Stomach smooth muscle (tissue), 2 donors: ENCODE measurements around the gene RANBP2.
"Not testable (repeated sequence)": the region's sequence is repeated elsewhere in the genome, so short reads cannot be mapped to it uniquely, and the experiment has no call there.

Experiments
- H3K27ac ChIP-seq: one replicate; pipeline ENCODE4 v1.7.0; 2013; ENCODE audit warnings: mild to moderate bottlenecking, low read length, inconsistent platforms
- H3K27me3 ChIP-seq, 2 donors: one replicate each; pipeline ENCODE4 v1.7.0; 2013; ENCODE audit warnings: low read length in 2 of 2; ENCODE audit not compliant: insufficient read depth in 2 of 2, control insufficient read depth in 1 of 2
- H3K36me3 ChIP-seq, 2 donors: one replicate each; pipeline ENCODE4 v1.7.0; 2013; ENCODE audit warnings: low read length in 2 of 2; ENCODE audit not compliant: control insufficient read depth in 2 of 2, insufficient read depth in 2 of 2
- H3K4me1 ChIP-seq: one replicate; pipeline ENCODE4 v1.7.0; 2013; ENCODE audit warnings: low read length; ENCODE audit not compliant: control insufficient read depth, insufficient read depth
- H3K4me3 ChIP-seq, 2 donors: one replicate each; pipeline ENCODE4 v1.7.0; 2013; ENCODE audit warnings: low read length in 2 of 2
- H3K9ac ChIP-seq, 2 donors: one replicate each; pipeline ENCODE4 v1.7.0; 2013; ENCODE audit warnings: low read length in 2 of 2, mild to moderate bottlenecking in 1 of 2
- H3K9me3 ChIP-seq, 2 donors: one replicate each; pipeline ENCODE4 v1.7.0; 2013; ENCODE audit warnings: low read length in 2 of 2; ENCODE audit not compliant: control insufficient read depth in 2 of 2
- donor health status: healthy.
- donor health status: Pancreatic carcinoma.

The RANBP2 gene

DNA sequence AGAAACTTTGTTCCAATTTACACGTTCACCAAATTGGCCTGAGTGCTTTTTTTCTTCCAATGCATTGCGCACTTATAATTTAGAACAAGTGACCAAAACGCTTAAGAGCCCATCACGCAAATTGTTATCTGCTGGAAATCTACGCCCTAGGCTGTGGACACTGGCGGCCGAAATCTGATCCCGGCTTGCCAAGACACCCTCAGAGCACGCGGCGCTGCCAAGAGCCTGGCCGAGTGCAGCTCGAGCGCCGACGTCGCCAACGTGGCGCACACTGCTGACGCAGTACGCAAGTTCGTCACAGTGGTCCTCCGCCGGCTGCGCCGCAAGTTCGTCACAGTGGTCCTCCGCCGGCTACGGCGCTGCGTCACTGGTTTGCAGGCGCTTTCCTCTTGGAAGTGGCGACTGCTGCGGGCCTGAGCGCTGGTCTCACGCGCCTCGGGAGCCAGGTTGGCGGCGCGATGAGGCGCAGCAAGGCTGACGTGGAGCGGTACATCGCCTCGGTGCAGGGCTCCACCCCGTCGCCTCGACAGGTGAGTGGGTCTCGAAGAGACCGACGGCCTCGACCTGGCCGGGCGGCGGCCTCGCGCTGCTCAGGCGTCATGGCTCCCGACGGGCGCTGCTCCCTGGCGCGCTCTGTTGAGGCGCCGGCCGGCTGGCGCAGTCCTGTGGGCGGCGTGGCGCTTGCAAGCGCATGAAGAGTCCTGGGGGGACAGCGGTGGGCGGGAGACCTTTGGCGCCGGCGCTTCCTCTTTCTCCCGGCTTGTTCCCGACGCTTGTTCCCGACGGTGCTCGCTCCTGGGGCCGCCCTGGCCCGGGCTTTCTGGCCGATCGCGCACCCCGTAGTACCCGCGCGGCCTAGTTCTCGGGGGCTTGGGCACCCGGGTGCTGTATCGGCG lies at the start of gene RANBP2:
Gene RANBP2, plus strand, starts transcription at position 334 of the 896 bp plus-strand sequence. Its CDS starts 125 bp downstream, at position 459.
- Histone ChIP-seq H3K27ac (peak within 1 kb of the TSS; percentile 93), H3K4me1 (no peaks in the 10 kb centered on the region), H3K4me3 (peak within 1 kb of the TSS; percentile 94), H3K36me3 (no peaks in the 10 kb centered on the region), H3K9ac (peak within 1 kb of the TSS; percentile 90), H3K27me3 (no peaks in the 10 kb centered on the region), H3K9me3 (no peaks in the 10 kb centered on the region)

DNA sequence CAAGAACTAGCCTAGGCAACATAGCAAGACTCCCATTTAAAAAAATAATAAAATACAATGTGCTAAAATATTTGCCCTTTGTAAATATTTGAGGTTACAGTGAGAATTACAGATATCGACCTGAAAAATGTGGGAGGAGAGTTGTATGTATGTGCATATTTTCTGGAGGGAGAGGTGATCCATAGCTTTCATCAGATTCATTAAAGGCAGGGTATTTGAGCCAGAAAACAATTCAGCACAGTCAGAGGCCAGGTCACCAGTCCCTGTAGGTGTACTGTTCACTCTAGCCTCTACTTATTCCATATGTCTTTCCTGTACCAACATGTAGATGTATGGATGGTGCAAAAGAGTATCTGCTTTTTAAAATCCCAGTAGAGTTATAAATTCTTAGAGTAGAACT lies 49.0 kb upstream of the RANBP2 start:
- H3K36me3 ChIP-seq, H3K4me1 ChIP-seq, H3K27ac ChIP-seq, H3K4me3 ChIP-seq, H3K9ac ChIP-seq, H3K27me3 ChIP-seq, H3K9me3 ChIP-seq: not testable (repeated sequence)

DNA sequence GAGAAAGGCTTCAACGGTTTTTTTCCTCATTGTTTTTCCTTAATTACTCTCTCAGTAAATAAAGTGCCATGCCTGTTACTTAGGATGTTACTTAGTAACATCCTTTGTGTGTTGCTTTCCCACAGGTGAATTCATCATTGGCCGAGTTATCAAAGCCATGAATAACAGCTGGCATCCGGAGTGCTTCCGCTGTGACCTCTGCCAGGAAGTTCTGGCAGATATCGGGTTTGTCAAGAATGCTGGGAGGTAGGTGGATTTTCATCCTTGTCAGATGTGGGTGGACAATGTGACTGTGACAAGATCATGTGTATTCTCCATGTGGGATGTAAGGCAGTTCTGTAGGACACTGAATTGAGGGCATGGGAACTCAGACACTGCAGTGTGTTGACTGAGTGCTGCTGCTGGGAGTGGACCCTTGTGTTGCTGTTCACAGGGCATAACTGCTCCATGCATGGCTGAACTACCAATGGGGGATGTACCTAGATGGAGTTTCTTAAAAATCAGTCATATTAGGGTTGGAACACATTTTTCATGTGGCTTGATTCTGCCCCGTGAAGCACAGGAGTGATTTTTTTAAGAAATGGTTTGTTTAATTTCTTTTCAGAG lies 47.0 kb upstream of the RANBP2 start:
- not testable (repeated sequence) for H3K27me3 ChIP-seq, H3K9ac ChIP-seq, H3K27ac ChIP-seq, H3K9me3 ChIP-seq, H3K4me1 ChIP-seq, H3K4me3 ChIP-seq, H3K36me3 ChIP-seq

DNA sequence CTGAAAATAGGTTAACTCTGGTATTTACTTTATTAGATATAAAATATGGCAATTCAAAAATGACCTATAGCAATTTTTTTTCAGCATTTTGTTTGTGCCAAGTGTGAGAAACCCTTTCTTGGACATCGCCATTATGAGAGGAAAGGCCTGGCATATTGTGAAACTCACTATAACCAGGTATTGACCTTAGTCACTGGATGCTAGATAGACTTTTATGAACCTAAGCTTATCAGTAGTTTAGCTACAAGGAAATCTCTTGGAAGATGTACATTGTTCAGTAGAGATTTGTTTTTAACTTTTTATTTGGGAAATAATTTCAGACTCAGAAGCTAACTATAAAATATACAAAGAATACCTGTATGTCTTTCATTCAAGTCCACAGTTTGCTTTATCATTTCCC lies 42.8 kb upstream of the RANBP2 start:
- H3K27me3 ChIP-seq, H3K4me1 ChIP-seq, H3K9ac ChIP-seq, H3K27ac ChIP-seq, H3K4me3 ChIP-seq, H3K36me3 ChIP-seq, H3K9me3 ChIP-seq: not testable (repeated sequence)

DNA sequence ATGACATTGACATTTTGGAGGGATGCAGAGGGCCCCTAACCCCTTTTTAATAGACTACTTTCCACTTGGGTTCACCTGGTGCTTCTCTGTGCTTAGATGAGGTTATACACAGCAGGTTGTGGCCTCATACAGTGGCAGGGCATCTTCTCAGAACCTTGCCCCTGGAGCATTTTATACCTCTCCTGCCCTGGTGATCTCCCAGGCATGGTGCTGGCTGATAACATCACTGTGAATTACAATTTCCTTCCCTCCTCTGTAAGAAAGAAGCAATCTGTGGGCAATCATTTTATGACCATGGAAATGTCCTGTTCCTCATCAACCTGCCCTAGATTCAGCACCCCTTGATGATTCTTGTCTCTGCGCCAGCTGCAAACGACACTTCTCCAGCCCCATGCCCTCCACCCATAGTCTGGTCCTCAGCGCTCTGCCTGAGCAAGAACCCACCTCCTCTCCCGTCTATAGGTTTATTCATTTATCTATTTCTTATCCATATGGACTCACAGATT lies 42.0 kb upstream of the RANBP2 start:
- not testable (repeated sequence) for H3K4me3 ChIP-seq, H3K9ac ChIP-seq, H3K9me3 ChIP-seq, H3K36me3 ChIP-seq, H3K27ac ChIP-seq, H3K4me1 ChIP-seq, H3K27me3 ChIP-seq

DNA sequence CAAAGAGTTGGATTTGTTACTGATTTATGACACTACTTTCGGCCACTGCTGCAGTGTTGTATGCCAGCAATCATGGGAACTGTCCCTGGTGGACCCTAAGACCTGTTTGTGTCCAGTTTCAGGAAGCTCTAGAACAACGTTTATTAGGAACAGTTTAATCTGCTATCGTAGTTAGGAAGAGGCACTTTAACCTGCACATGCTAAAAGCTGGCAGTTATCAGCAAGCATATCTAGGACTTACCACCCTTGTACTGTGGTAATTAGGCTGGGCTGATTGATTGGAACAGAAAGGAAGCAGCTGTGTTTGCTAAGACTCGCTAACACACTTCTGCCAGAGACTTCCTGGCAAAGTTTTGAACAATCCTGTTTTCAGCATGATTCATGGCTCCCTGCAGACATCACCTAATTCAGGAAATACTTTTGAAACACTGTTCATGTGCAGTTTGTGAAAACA lies 41.1 kb upstream of the RANBP2 start:
- H3K27ac ChIP-seq, H3K4me1 ChIP-seq, H3K4me3 ChIP-seq, H3K9me3 ChIP-seq, H3K27me3 ChIP-seq, H3K36me3 ChIP-seq, H3K9ac ChIP-seq: not testable (repeated sequence)

DNA sequence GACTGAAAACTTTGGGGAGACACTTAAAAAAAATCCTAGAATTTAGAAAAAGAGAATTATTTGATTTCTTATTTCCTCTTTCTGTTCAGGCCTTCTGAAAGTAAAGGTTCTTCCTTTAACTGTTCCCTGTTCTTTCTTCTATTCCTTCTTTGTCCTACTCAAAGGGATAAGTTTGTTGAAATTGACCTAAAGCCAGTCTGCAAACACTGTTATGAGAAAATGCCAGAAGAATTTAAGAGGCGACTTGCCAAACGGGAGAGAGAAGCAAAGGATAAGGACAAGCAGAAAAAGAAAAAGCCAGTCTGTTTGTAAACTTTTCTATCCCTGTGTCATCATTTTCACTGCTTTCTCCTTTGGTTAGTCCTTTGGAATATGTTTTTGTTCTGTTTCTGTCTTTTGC lies 38.5 kb upstream of the RANBP2 start:
- H3K27ac ChIP-seq: not testable (repeated sequence)

DNA sequence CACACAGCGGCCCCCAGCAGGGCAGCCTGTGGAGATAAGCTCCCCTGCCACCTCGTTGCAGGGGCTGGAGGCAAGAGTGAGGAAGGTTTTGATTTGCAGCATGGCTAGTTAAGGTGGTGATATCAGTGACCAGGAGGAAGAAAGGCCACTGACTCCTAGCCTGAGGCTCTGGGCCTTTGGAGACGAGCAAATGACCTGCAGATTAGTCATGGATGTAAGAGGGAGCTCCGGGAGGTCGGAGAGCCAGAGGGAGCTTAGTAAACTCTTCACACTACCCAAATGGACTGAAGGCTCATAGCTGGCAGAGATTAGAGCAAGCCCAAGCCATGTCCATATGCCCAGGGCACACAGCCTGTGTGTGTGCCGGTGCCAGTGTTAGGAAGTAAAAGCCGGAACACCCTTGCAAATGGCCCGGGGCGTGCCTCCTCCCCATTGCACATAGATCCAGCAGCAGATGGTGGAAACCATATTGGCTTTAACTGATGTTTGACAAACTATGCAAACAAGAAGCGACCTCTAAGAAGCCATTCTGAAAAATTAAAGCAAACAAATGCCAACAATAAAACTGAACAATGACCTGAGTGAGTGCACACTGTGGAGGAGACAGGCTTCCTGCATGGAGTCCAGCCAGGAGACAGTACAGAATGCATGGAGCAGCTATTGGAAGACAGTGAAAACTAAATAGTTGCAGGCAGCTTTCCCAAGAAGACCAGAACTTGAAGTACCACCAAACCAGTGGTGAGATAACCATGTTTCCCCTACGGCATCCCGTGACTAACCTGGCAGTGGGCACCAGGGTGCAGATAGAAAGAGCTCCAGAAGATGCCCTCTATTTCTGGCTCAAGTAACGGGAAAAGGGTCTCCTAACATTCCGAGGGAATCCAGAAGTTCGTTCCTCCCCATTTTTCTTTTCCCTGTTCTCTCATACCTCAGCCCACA lies 30.2 kb upstream of the RANBP2 start:
- not testable (repeated sequence) for H3K9me3 ChIP-seq, H3K27ac ChIP-seq, H3K36me3 ChIP-seq, H3K4me1 ChIP-seq, H3K4me3 ChIP-seq, H3K9ac ChIP-seq, H3K27me3 ChIP-seq

More for the DNA sequence above, 38.5 kb upstream of the RANBP2 start:
- not testable (repeated sequence) for H3K9ac ChIP-seq, H3K4me3 ChIP-seq, H3K4me1 ChIP-seq, H3K36me3 ChIP-seq, H3K27me3 ChIP-seq, H3K9me3 ChIP-seq

DNA sequence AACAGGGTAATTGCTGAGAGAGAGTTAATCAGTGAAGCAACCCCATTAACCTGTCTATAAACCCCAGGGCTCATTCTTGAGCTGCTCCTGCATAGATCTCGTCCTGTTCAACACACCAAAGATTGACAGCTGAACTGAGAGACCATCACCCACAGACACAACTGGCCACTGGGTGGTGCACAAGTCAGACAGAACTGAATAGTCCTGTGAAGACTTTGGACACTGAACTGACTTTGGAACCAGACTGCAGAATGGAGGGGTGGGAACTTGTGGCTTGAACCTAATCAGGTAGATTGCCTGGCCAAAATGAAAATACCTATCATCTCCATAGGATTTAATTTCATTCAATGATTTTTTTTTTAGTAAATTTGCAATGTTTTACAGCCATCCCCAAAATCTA lies 29.3 kb upstream of the RANBP2 start:
- not testable (repeated sequence) for H3K27ac ChIP-seq, H3K4me1 ChIP-seq, H3K9ac ChIP-seq, H3K36me3 ChIP-seq, H3K4me3 ChIP-seq, H3K9me3 ChIP-seq, H3K27me3 ChIP-seq

DNA sequence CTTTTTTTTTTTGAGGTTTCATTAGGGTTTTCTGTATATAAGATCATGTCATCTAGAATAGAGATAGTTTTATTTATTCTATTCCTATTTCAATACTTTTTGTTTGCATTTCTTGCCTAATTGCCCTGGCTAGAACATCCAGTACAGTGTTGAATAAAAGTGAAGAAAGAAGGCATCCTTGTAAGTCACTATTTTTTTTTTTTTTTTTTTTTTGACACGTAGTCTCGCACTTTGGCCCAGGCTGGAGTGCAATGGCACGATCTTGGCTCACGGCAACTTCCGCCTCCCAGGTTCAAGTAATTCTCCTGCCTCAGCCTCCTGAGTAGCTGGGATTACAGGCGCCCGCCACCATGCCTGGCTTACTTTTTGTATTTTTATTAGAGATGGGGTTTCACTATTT lies 27.8 kb upstream of the RANBP2 start:
- Histone ChIP-seq H3K36me3 (no peaks in the 10 kb centered on the region), H3K9me3 (no peaks in the 10 kb centered on the region), H3K4me1 (no peaks in the 10 kb centered on the region), H3K9ac (no peak overlapping the region), H3K27ac (no peak overlapping the region), H3K4me3 (no peak overlapping the region), H3K27me3 (no peaks in the 10 kb centered on the region)
